Measurements from ENCODE around the gene BRWD1.

BRWD1 gene

GRCh38 chr21:39204134-39204533 is 109.3 kb downstream of the BRWD1 start:
- DNase-seq (ENCODE audit: extremely low read depth in 1 of 2, low read depth in 1 of 2), result no peak

- DNase-seq (ENCODE audit: extremely low read depth in 1 of 2, low read depth in 1 of 2), result no peak
Measured at GRCh38 chr21:39198800-39199199, 114.6 kb downstream of the BRWD1 start.

- no peak for DNase-seq (ENCODE audit: extremely low read depth in 1 of 2, low read depth in 1 of 2)
Measured at GRCh38 chr21:39197448-39198233, 115.8 kb downstream of the BRWD1 start.

GRCh38 chr21:39196838-39197237 is 116.6 kb downstream of the BRWD1 start:
- DNase-seq (ENCODE audit: extremely low read depth in 1 of 2, low read depth in 1 of 2), result no peak

- no peak for DNase-seq (ENCODE audit: extremely low read depth in 1 of 2, low read depth in 1 of 2)
Measured at GRCh38 chr21:39196310-39196709, 117.1 kb downstream of the BRWD1 start.

GRCh38 chr21:39193380-39193779 is 120.1 kb downstream of the BRWD1 start:
- no peak for DNase-seq (ENCODE audit: extremely low read depth in 1 of 2, low read depth in 1 of 2)

- no peak for DNase-seq (ENCODE audit: extremely low read depth in 1 of 2, low read depth in 1 of 2)
Measured at GRCh38 chr21:39189857-39190604, 123.4 kb downstream of the BRWD1 start.

GRCh38 chr21:39188521-39189139 is 124.8 kb downstream of the BRWD1 start:
- DNase-seq (ENCODE audit: extremely low read depth in 1 of 2, low read depth in 1 of 2), result no peak

GRCh38 chr21:39187141-39187540 is 126.3 kb downstream of the BRWD1 start:
- DNase-seq (ENCODE audit: extremely low read depth in 1 of 2, low read depth in 1 of 2), result no peak

GRCh38 chr21:39186676-39187075 is 126.8 kb downstream of the BRWD1 start:
- no peak for DNase-seq (ENCODE audit: extremely low read depth in 1 of 2, low read depth in 1 of 2)

GRCh38 chr21:39185157-39185556 is 128.3 kb downstream of the BRWD1 start:
- no peak for DNase-seq (ENCODE audit: extremely low read depth in 1 of 2, low read depth in 1 of 2)

- DNase-seq (ENCODE audit: extremely low read depth in 1 of 2, low read depth in 1 of 2), result no peak
Measured at GRCh38 chr21:39184050-39184980, 129.1 kb downstream of the BRWD1 start.

GRCh38 chr21:39183272-39184049 is 130.0 kb downstream of the BRWD1 start, which contains the start of gene PSMG1:
Gene PSMG1, minus strand, starts transcription at chr21:39183451. Its CDS starts 66 bp downstream, at chr21:39183385.
- DNase-seq (ENCODE audit: extremely low read depth in 1 of 2, low read depth in 1 of 2), result peak; percentile 77 to 92

- peak in 1 of 2 donors; percentile 3 for DNase-seq (ENCODE audit: extremely low read depth in 1 of 2, low read depth in 1 of 2)
Measured at GRCh38 chr21:39182484-39183271, 130.8 kb downstream of the BRWD1 start.

- DNase-seq (ENCODE audit: extremely low read depth in 1 of 2, low read depth in 1 of 2), result no peak
Measured at GRCh38 chr21:39182016-39182415, 131.4 kb downstream of the BRWD1 start.

GRCh38 chr21:39181205-39181818 is 132.1 kb downstream of the BRWD1 start:
- DNase-seq (ENCODE audit: extremely low read depth in 1 of 2, low read depth in 1 of 2), result no peak

GRCh38 chr21:39180429-39181019 is 132.9 kb downstream of the BRWD1 start:
- no peak for DNase-seq (ENCODE audit: extremely low read depth in 1 of 2, low read depth in 1 of 2)

GRCh38 chr21:39178421-39178820 is 135.0 kb downstream of the BRWD1 start:
- no peak for DNase-seq (ENCODE audit: extremely low read depth in 1 of 2, low read depth in 1 of 2)
